GM12878 (cell line): ENCODE results near the gene CROCC. TPM values are rescaled to one million over a fixed set of nuclear protein-coding genes. Genes with fewer than 3 reads are reported as not detected.
"Not testable (repeated sequence)": the region's sequence is repeated elsewhere in the genome, so short reads cannot be mapped to it uniquely, and the experiment has no call there.

Source experiments
- ATAC-seq: fragments of 200-7000 bp; cut with Tn5 transposase; 3 replicates; pipeline ENCODE4 v1.9.1; 2020; ENCODE audit warnings: mild to moderate bottlenecking, moderate library complexity
- BruUV-seq: library from RNA; stranded (reverse); fragments of 400-500 nt; replicated peaks from 2 replicates; lab custom pipeline; 2021; lab: Mats Ljungman, UMichigan
- CTCF ChIA-PET: fragments of 300-600 bp; sonication (Branson Sonifier 250); formaldehyde crosslinking; extraction: SDS; loops from one replicate; lab custom pipeline; 2021; ENCODE audit warnings: inconsistent platforms; lab: Yijun Ruan, JAX
- POLR2A ChIA-PET: fragments of 350-600 bp; formaldehyde crosslinking; extraction: SDS; loops from one replicate; lab custom pipeline; 2021; ENCODE audit warnings: inconsistent platforms; lab: Charles Lee
- RAD21 ChIA-PET: fragments of 300-600 bp; sonication (Branson Sonifier 250); formaldehyde crosslinking; loops from one replicate; lab custom pipeline; 2023; ENCODE audit warnings: antibody characterized with exemption; ENCODE audit not compliant: unreplicated experiment; lab: Charles Lee
- SMC1A ChIA-PET: fragments of 300-600 bp; sonication (Branson Sonifier 250); formaldehyde crosslinking; loops from one replicate; lab custom pipeline; 2023; ENCODE audit not compliant: unreplicated experiment, uncharacterized antibody; lab: Charles Lee
- DNase-seq: peaks from one replicate; pipeline ENCODE4 v3.0.0-alpha.2; 2011; ENCODE audit warnings: low read depth, low spot score
- FAIRE-seq: peaks from 3 replicates; lab custom pipeline; 2011; peaks lifted over from hg19 to GRCh38; lab: Jason Lieb, UNC
- H2AFZ ChIP-seq: 2 replicates; pipeline ENCODE4 v1.6.0; 2011; ENCODE audit warnings: low read depth, low read length, control low read depth; ENCODE audit not compliant: control insufficient read depth
- H3K27ac ChIP-seq: 2 replicates; pipeline ENCODE4 v1.5.1; 2011; ENCODE audit warnings: control low read depth; ENCODE audit not compliant: control insufficient read depth, insufficient read depth
- H3K27me3 ChIP-seq, 2 experiments: replicated peaks in 1 of 2; 2 replicates each; pipeline versions ENCODE4 v1.6.0 to v1.6.1; 2011; ENCODE audit warnings: low read length in 1 of 2; ENCODE audit not compliant: control insufficient read depth in 2 of 2, insufficient read depth in 2 of 2
- H3K36me3 ChIP-seq, 2 experiments: 2 replicates each; pipeline ENCODE4 v1.5.1; 2011; ENCODE audit warnings: low read length in 1 of 2; ENCODE audit not compliant: control insufficient read depth in 2 of 2, insufficient read depth in 2 of 2
- H3K4me1 ChIP-seq: 2 replicates; pipeline ENCODE4 v1.6.1; 2011; ENCODE audit warnings: mild to moderate bottlenecking, low read length, moderate library complexity, mixed read lengths; ENCODE audit not compliant: control insufficient read depth, insufficient read depth
- H3K4me2 ChIP-seq: 2 replicates; pipeline ENCODE4 v1.6.0; 2011; ENCODE audit warnings: control low read depth; ENCODE audit not compliant: control insufficient read depth, insufficient read depth
- H3K4me3 ChIP-seq: fragments of 200-600 bp; sonication (generic); 2 replicates; pipeline ENCODE4 v1.5.1; 2016
- H3K79me2 ChIP-seq: 2 replicates; pipeline ENCODE4 v1.6.0; 2011; ENCODE audit warnings: low read length; ENCODE audit not compliant: control insufficient read depth, insufficient read depth
- H3K9ac ChIP-seq: 2 replicates; pipeline ENCODE4 v1.8.0; 2011; ENCODE audit warnings: low read length, control low read depth, mixed read lengths; ENCODE audit not compliant: control insufficient read depth, insufficient read depth
- H3K9me3 ChIP-seq: replicated peaks from 3 replicates; pipeline ENCODE4 v1.5.1; 2011; ENCODE audit warnings: mild to moderate bottlenecking, low read length; ENCODE audit not compliant: control insufficient read depth, insufficient read depth
- H4K20me1 ChIP-seq: 2 replicates; pipeline ENCODE4 v1.6.0; 2011; ENCODE audit not compliant: control insufficient read depth, insufficient read depth
- NR2C1 ChIP-seq: fragments of 450-650 bp; IDR thresholded peaks from 2 replicates; pipeline ENCODE4 v1.6.1; 2017; ENCODE audit warnings: antibody characterized with exemption, mild to moderate bottlenecking, moderate library complexity
- RBBP5 ChIP-seq: fragments of 200-600 bp; sonication (generic); conservative IDR thresholded peaks from 2 replicates; pipeline ENCODE4 v1.6.1; 2016
- RFX5 ChIP-seq: IDR thresholded peaks from 2 replicates; pipeline ENCODE4 v1.6.1; 2011; ENCODE audit warnings: low read depth, low read length, improper control_type of control experiment
- WGBS: methylation state at CpG from one replicate; pipeline ENCODE4 v1.1.6; 2016; ENCODE audit warnings: low lambda C conversion rate; ENCODE audit not compliant: insufficient replicate concordance, insufficient coverage; ENCODE audit errors: missing lambda C conversion rate; 5-methylcytosine and 5-hydroxymethylcytosine counted together
- in situ Hi-C: fragments of 300-500 bp; cut with MboI; formaldehyde crosslinking; loops from 9 replicates; pipeline ENCODE4 v1.14.3; 2018; ENCODE audit warnings: mixed read lengths
- intact Hi-C: fragments of 100-400 bp; cut with micrococcal nuclease; formaldehyde crosslinking; loops from one replicate; pipeline ENCODE4 v1.14.2; 2022; ENCODE audit not compliant: unreplicated experiment
- polyA plus RNA-seq, 11 experiments: library from polyadenylated mRNA; depleted of rRNA in 4 of 11; unstranded in 6 of 11; stranded (reverse) in 5 of 11; fragments of >200 nt; fragmentation: Nextera tagmentation in 4 of 11; fragmentation: Illumina TruSeq in 1 of 11; extraction: Ambion mirVana in 4 of 11; extraction: Trizol in 1 of 11; gene quantifications; 1 replicate in 1 of 11; 2 replicates in 10 of 11; pipeline versions ENCODE4 v1.2.1 to v1.2.3, GENCODE V29; 2011 to 2016; ENCODE audit warnings: inconsistent platforms in 2 of 11, missing spikeins in 2 of 11, low read depth in 1 of 11
- total RNA-seq, 4 experiments: library from RNA; depleted of rRNA in 3 of 4; stranded (reverse); fragments of >200 nt in 3 of 4; fragmentation: Illumina TruSeq in 1 of 4; extraction: Trizol in 1 of 4; gene quantifications; 2 replicates each; pipeline versions ENCODE4 v1.2.1 to v1.2.3, GENCODE V29; 2013 to 2021
- TF ChIP-seq, protein P1 (sequence below): fragments of 450-650 bp; formaldehyde crosslinking; IDR thresholded peaks from 2 replicates; pipeline ENCODE4 v1.5.0; 2022; ENCODE audit warnings: mild to moderate bottlenecking, missing genetic modification characterization
- TF ChIP-seq, protein P2 (sequence below): fragments of 450-650 bp; IDR thresholded peaks from 2 replicates; pipeline ENCODE4 v1.6.1; 2017; ENCODE audit warnings: mild to moderate bottlenecking, low read depth, inconsistent platforms; ENCODE audit not compliant: poor library complexity, severe bottlenecking

Gene CROCC
- total and polyA plus RNA-seq, 10 of the 15 experiments (the other 5 are each of a cell fraction or from before 2014, with no cell fraction given), result 0.04 to 5.5 (median 2.3) TPM

- SMC1A ChIA-PET, H3K9me3 ChIP-seq, H3K27me3 ChIP-seq, H3K9ac ChIP-seq, DNase-seq, H3K4me3 ChIP-seq, H3K36me3 ChIP-seq, BruUV-seq, POLR2A ChIA-PET, FAIRE-seq, intact Hi-C loops, H3K27ac ChIP-seq, in situ Hi-C loops, H3K79me2 ChIP-seq, H4K20me1 ChIP-seq, H3K4me1 ChIP-seq, H2AFZ ChIP-seq, H3K4me2 ChIP-seq, ATAC-seq: not testable (repeated sequence)
- RAD21 ChIA-PET, result interaction anchor here (0.7 kb wide), 1 partner anchor 877 kb away, joined by 3 read pairs; no protein-coding TSS in a partner anchor
- WGBS, result 81% methylated on average over 15 of the region's 15 CpGs
- CTCF ChIA-PET, result interaction anchor here (0.7 to 1.3 kb wide), 2 partner anchors 45 to 94 kb away, joined by 3 to 4 read pairs; no protein-coding TSS in a partner anchor
Measured at GRCh38 chr1:16914928-16915626, 6.7 kb upstream of the CROCC start.

- Histone ChIP-seq H3K27ac (no peak overlapping the region), H3K79me2 (no peaks in the 10 kb centered on the region), H3K9me3 (no peaks in the 10 kb centered on the region), H4K20me1 (no peaks in the 10 kb centered on the region), H2AFZ (no peak overlapping the region), H3K27me3 (peaks cover 0 to 2% of the 10 kb centered on the region in 2 experiments; a peak in 1 of 4 replicates), H3K9ac (no peak overlapping the region), H3K4me2 (no peak overlapping the region), H3K4me3 (no peak overlapping the region), H3K4me1 (peaks cover 3% of the 10 kb centered on the region; the same call in 1 of the 2 replicates), H3K36me3 (no peaks in the 10 kb centered on the region)
- DNase-seq (no peak), FAIRE-seq (no peak), ATAC-seq (no peak)
- CTCF ChIA-PET, result interaction anchor here (0.7 to 1.3 kb wide), 2 partner anchors 45 to 93 kb away, joined by 3 to 4 read pairs; no protein-coding TSS in a partner anchor
- 6% methylated on average over 4 of the region's 4 CpGs for WGBS
- BruUV-seq, result no TSS peak
- POLR2A ChIA-PET, result no interaction called here
- SMC1A ChIA-PET, result no interaction called here
- in situ Hi-C loops (no loop called here), intact Hi-C loops (no loop called here)
- RAD21 ChIA-PET, result interaction anchor here (0.7 kb wide), 1 partner anchor 878 kb away, joined by 3 read pairs; no protein-coding TSS in a partner anchor
- TF ChIP-seq RBBP5 (no peak), RFX5 (no peak), NR2C1 (no peak)
- TF ChIP-seq, protein P1, sequence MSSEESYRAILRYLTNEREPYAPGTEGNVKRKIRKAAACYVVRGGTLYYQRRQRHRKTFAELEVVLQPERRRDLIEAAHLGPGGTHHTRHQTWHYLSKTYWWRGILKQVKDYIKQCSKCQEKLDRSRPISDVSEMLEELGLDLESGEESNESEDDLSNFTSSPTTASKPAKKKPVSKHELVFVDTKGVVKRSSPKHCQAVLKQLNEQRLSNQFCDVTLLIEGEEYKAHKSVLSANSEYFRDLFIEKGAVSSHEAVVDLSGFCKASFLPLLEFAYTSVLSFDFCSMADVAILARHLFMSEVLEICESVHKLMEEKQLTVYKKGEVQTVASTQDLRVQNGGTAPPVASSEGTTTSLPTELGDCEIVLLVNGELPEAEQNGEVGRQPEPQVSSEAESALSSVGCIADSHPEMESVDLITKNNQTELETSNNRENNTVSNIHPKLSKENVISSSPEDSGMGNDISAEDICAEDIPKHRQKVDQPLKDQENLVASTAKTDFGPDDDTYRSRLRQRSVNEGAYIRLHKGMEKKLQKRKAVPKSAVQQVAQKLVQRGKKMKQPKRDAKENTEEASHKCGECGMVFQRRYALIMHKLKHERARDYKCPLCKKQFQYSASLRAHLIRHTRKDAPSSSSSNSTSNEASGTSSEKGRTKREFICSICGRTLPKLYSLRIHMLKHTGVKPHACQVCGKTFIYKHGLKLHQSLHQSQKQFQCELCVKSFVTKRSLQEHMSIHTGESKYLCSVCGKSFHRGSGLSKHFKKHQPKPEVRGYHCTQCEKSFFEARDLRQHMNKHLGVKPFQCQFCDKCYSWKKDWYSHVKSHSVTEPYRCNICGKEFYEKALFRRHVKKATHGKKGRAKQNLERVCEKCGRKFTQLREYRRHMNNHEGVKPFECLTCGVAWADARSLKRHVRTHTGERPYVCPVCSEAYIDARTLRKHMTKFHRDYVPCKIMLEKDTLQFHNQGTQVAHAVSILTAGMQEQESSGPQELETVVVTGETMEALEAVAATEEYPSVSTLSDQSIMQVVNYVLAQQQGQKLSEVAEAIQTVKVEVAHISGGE, result no peak
- TF ChIP-seq, protein P2, sequence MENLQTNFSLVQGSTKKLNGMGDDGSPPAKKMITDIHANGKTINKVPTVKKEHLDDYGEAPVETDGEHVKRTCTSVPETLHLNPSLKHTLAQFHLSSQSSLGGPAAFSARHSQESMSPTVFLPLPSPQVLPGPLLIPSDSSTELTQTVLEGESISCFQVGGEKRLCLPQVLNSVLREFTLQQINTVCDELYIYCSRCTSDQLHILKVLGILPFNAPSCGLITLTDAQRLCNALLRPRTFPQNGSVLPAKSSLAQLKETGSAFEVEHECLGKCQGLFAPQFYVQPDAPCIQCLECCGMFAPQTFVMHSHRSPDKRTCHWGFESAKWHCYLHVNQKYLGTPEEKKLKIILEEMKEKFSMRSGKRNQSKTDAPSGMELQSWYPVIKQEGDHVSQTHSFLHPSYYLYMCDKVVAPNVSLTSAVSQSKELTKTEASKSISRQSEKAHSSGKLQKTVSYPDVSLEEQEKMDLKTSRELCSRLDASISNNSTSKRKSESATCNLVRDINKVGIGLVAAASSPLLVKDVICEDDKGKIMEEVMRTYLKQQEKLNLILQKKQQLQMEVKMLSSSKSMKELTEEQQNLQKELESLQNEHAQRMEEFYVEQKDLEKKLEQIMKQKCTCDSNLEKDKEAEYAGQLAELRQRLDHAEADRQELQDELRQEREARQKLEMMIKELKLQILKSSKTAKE, result no peak
Measured at GRCh38 chr1:16915627-16915973, 6.1 kb upstream of the CROCC start.
